ENCODE data around the gene RCN1.
"Not testable (repeated sequence)": the region's sequence is repeated elsewhere in the genome, so short reads cannot be mapped to it uniquely, and the experiment has no call there.

Gene RCN1

GRCh38 chr11:32090545-32091370 lies at the start of gene RCN1:
RCN1 (plus strand) TSS chr11:32091074; CDS start chr11:32091197, 123 bp downstream.
- DNase-seq (peak; percentile 64), ATAC-seq (peak; percentile 65)

- DNase-seq (no peak), ATAC-seq (no peak)
Measured at GRCh38 chr11:32043737-32044136, 47.1 kb upstream of the RCN1 start.

GRCh38 chr11:32044158-32044863 lies 46.6 kb upstream of the RCN1 start:
- DNase-seq, result no peak
- ATAC-seq, result no peak

- ATAC-seq, result no peak
- DNase-seq, result no peak
Measured at GRCh38 chr11:32045456-32045855, 45.4 kb upstream of the RCN1 start.

GRCh38 chr11:32050264-32050663 lies 40.6 kb upstream of the RCN1 start:
- ATAC-seq (no peak), DNase-seq (no peak)

GRCh38 chr11:32052215-32052614 lies 38.7 kb upstream of the RCN1 start:
- DNase-seq (peak; percentile 58), ATAC-seq (no peak)

- ATAC-seq (no peak), DNase-seq (no peak)
Measured at GRCh38 chr11:32053151-32053888, 37.6 kb upstream of the RCN1 start.

- ATAC-seq, result no peak
- no peak for DNase-seq
Measured at GRCh38 chr11:32055861-32056260, 35.0 kb upstream of the RCN1 start.

GRCh38 chr11:32056438-32056837 lies 34.4 kb upstream of the RCN1 start:
- DNase-seq, result no peak

GRCh38 chr11:32059686-32060462 lies 31.0 kb upstream of the RCN1 start:
- DNase-seq (no peak), ATAC-seq (no peak)

More at GRCh38 chr11:32056438-32056837, 34.4 kb upstream of the RCN1 start:
- no peak for ATAC-seq

GRCh38 chr11:32062540-32062939 lies 28.3 kb upstream of the RCN1 start:
- DNase-seq (no peak), ATAC-seq (no peak)

- DNase-seq, ATAC-seq: not testable (repeated sequence)
Measured at GRCh38 chr11:32063031-32063430, 27.8 kb upstream of the RCN1 start.

GRCh38 chr11:32065865-32066629 lies 24.8 kb upstream of the RCN1 start:
- no peak for DNase-seq
- ATAC-seq, result peak; percentile 28

- DNase-seq (no peak), ATAC-seq (no peak)
Measured at GRCh38 chr11:32068134-32068870, 22.6 kb upstream of the RCN1 start.

- ATAC-seq (no peak), DNase-seq (no peak)
Measured at GRCh38 chr11:32069361-32070058, 21.4 kb upstream of the RCN1 start.

GRCh38 chr11:32070692-32071091 lies 20.2 kb upstream of the RCN1 start:
- ATAC-seq (no peak), DNase-seq (no peak)

GRCh38 chr11:32071811-32072210 lies 19.1 kb upstream of the RCN1 start:
- no peak for ATAC-seq
- DNase-seq, result no peak

GRCh38 chr11:32072872-32073643 lies 17.8 kb upstream of the RCN1 start:
- ATAC-seq (no peak), DNase-seq (no peak)

GRCh38 chr11:32073644-32074026 lies 17.2 kb upstream of the RCN1 start:
- ATAC-seq, result no peak
- DNase-seq, result no peak

All from stimulated activated naive CD8-positive, alpha-beta T cell treated with anti-CD3 and anti-CD28 coated beads, Interleukin-15, Interleukin-2, amounts not matched to agents 100 U/mL and 50 U/mL, for 24 hours (primary cell).